Kidney (tissue), 14 donors: ENCODE results near the gene TOMM7. TPM values are rescaled to one million over a fixed set of nuclear protein-coding genes. Genes with fewer than 3 reads are reported as not detected.
"Not testable (repeated sequence)": the region's sequence is repeated elsewhere in the genome, so short reads cannot be mapped to it uniquely, and the experiment has no call there.

Experiments
- DNase-seq, 5 donors: peaks; one replicate each; pipeline ENCODE4 v3.0.0-alpha.2; 2013 to 2020
- FAIRE-seq: peaks from 2 replicates; lab custom pipeline; 2012; peaks lifted over from hg19 to GRCh38; lab: Jason Lieb, UNC
- H3K27ac ChIP-seq, 2 donors: one replicate each; pipeline ENCODE4 v1.7.0; 2013; ENCODE audit warnings: low read depth in 2 of 2, low read length in 2 of 2, inconsistent platforms in 1 of 2
- H3K27me3 ChIP-seq: one replicate; pipeline ENCODE4 v1.7.1; 2013; ENCODE audit warnings: low read length, inconsistent platforms; ENCODE audit not compliant: control insufficient read depth, insufficient read depth
- H3K36me3 ChIP-seq, 3 donors: one replicate each; pipeline versions ENCODE4 v1.7.0 to v1.7.1; 2013; ENCODE audit warnings: low read length in 3 of 3, control low read depth in 1 of 3, inconsistent platforms in 1 of 3; ENCODE audit not compliant: insufficient read depth in 3 of 3, control insufficient read depth in 2 of 3
- H3K4me1 ChIP-seq, 3 donors: one replicate each; pipeline versions ENCODE4 v1.7.0 to v1.7.1; 2013; ENCODE audit warnings: low read length in 3 of 3, inconsistent platforms in 1 of 3, low read depth in 1 of 3; ENCODE audit not compliant: control insufficient read depth in 2 of 3, insufficient read depth in 2 of 3
- H3K4me3 ChIP-seq, 3 donors: one replicate each; pipeline versions ENCODE4 v1.7.0 to v1.8.1; 2013; ENCODE audit warnings: low read length in 3 of 3, control low read depth in 1 of 3, inconsistent platforms in 1 of 3
- H3K9ac ChIP-seq, 3 donors: one replicate each; pipeline versions ENCODE4 v1.7.0 to v1.7.1; 2013; ENCODE audit warnings: low read length in 3 of 3, control low read depth in 1 of 3, inconsistent platforms in 1 of 3
- H3K9me3 ChIP-seq, 3 donors: one replicate each; pipeline versions ENCODE4 v1.7.0 to v1.7.1; 2013; ENCODE audit warnings: low read length in 3 of 3, control low read depth in 1 of 3, inconsistent platforms in 1 of 3; ENCODE audit not compliant: control insufficient read depth in 2 of 3, insufficient read depth in 1 of 3
- CTCF ChIP-seq: IDR thresholded peaks from 3 replicates; pipeline ENCODE4 v1.5.1; 2012; ENCODE audit warnings: mild to moderate bottlenecking, moderate library complexity, borderline replicate concordance; ENCODE audit not compliant: insufficient read depth; ENCODE audit errors: extremely low read depth
- intact Hi-C: fragments of 100-400 bp; cut with DNase I; formaldehyde crosslinking; loops from one replicate; pipeline ENCODE4 v1.11.1; 2022
- polyA plus RNA-seq: library from polyadenylated mRNA; stranded (reverse); fragments of 350-450 nt; fragmentation: Illumina TruSeq; extraction: RNeasy Lipid Tissue Mini Kit (QIAGEN cat#74804); gene quantifications from one replicate; pipeline ENCODE4 v1.2.3, GENCODE V29; 2014; ENCODE audit warnings: low read depth, low replicate concordance; ENCODE audit not compliant: insufficient read depth
- total RNA-seq: library from RNA; stranded (reverse); fragmentation: NEBNext Ultra II Directional; extraction: Animal tissue kit (Norgen Biotek cat#: 25700); gene quantifications from one replicate; pipeline ENCODE4 v1.2.1, GENCODE V29; 2021
- donor health status: control.
- donor health status: control.
- donor health status: control.
- donor health status: control.
- donor health status: control.
- donor health status: DM: yes; HTN: yes; CAD: no.
- donor health status: Normal renal cell carcinoma (clear cell type).

TOMM7 gene
- total and polyA plus RNA-seq, 2 donors from 2014 or later: 253 to 1,227 TPM

- no peaks in the 10 kb centered on the region for H3K36me3 ChIP-seq
- intact Hi-C loops: no loop called here
- H3K4me1 ChIP-seq: no peaks in the 10 kb centered on the region
These were observed 28.8 kb downstream of the TOMM7 start for GRCh38 chr7:22793593-22794462.

GRCh38 chr7:22791204-22792158, 31.2 kb downstream of the TOMM7 start:
- no peaks in the 10 kb centered on the region for H3K36me3 ChIP-seq
- no peak for TF ChIP-seq CTCF
- no peaks in the 10 kb centered on the region for H3K4me1 ChIP-seq
- intact Hi-C loops: no loop called here
- DNase-seq (no peak), FAIRE-seq (no peak)
- no peaks in the 10 kb centered on the region for H3K27me3 ChIP-seq
- no peak overlapping the region for H3K27ac ChIP-seq
- H3K4me3 ChIP-seq: no peak overlapping the region
- no peaks in the 10 kb centered on the region for H3K9me3 ChIP-seq
- no peak overlapping the region for H3K9ac ChIP-seq

More at GRCh38 chr7:22793593-22794462, 28.8 kb downstream of the TOMM7 start:
- Histone ChIP-seq H3K27ac (no peak overlapping the region), H3K4me3 (no peak overlapping the region), H3K27me3 (no peaks in the 10 kb centered on the region), H3K9me3 (no peaks in the 10 kb centered on the region), H3K9ac (no peak overlapping the region)
- DNase-seq: no peak
- FAIRE-seq: no peak
- no peak for TF ChIP-seq CTCF

GRCh38 chr7:22790640-22791039, 32.0 kb downstream of the TOMM7 start:
- H3K27ac ChIP-seq, H3K36me3 ChIP-seq, H3K9me3 ChIP-seq, DNase-seq, H3K27me3 ChIP-seq, H3K9ac ChIP-seq, H3K4me3 ChIP-seq, H3K4me1 ChIP-seq, intact Hi-C loops, FAIRE-seq: not testable (repeated sequence)

GRCh38 chr7:22787951-22788350, 34.7 kb downstream of the TOMM7 start:
- intact Hi-C loops: no loop called here
- no peaks in the 10 kb centered on the region for H3K27me3 ChIP-seq
- H3K4me1 ChIP-seq: no peaks in the 10 kb centered on the region
- TF ChIP-seq CTCF: no peak
- H3K9me3 ChIP-seq: no peaks in the 10 kb centered on the region
- H3K27ac ChIP-seq: no peak overlapping the region
- DNase-seq: no peak
- no peak for FAIRE-seq
- H3K36me3 ChIP-seq: no peaks in the 10 kb centered on the region
- H3K9ac ChIP-seq: no peak overlapping the region
- H3K4me3 ChIP-seq: no peak overlapping the region
